ENCODE data around the gene TH. TPM values are rescaled to one million over a fixed set of nuclear protein-coding genes. Genes with fewer than 3 reads are reported as not detected.

Gene TH
- total and polyA plus RNA-seq, 2 experiments from 2014 or later, result 0.34 TPM; not detected in 1

DNA sequence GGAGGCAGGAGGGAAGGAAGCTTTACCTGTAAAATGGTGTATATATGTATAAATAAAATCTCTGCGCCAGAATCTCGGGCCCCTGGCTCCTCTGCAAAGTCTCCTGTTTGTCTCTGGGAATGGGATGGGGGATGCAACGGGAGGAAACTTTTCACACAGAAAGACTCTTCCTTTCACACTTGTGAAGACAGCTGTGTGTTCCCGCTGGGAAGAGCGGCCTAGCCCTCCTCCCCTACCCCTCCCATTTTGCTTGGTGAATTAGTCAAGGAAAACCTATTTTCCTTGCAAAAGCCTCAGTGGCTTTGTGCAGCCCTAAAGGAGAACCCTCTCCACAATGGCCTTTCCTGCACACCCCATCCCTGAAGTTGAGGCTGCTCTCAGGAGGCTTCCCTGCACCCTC, 23.0 kb downstream of the TH start:
- H3K36me3 Mint-ChIP-seq (ENCODE audit: low read depth), result no peaks in the 10 kb centered on the region
- H3K4me3 ChIP-seq, result no peak overlapping the region
- no peak overlapping the region for H3K4me3 Mint-ChIP-seq
- H3K4me1 ChIP-seq (ENCODE audit: insufficient read depth), result no peaks in the 10 kb centered on the region; the same call in 1 of the 2 replicates
- H3K4me2 ChIP-seq, result no peak overlapping the region
- no peaks in the 10 kb centered on the region for H3F3A ChIP-seq (replicated peaks; ENCODE audit: low read depth)
- no peaks in the 10 kb centered on the region for H3K36me3 ChIP-seq (ENCODE audit: insufficient read depth)
- ATAC-seq, result no peak
- H3K27ac ChIP-seq (ENCODE audit: low read depth), result no peak overlapping the region
- no peak overlapping the region for H3K27ac Mint-ChIP-seq
- H3K9me2 ChIP-seq (ENCODE audit: insufficient read depth), result no peaks in the 10 kb centered on the region
- no peaks in the 10 kb centered on the region for H4K20me1 ChIP-seq (replicated peaks; ENCODE audit: insufficient read depth)
- H2AFZ ChIP-seq, result no peak overlapping the region
- peaks cover 14% of the 10 kb centered on the region; the same call in 2 of the 3 replicates for H3K4me1 Mint-ChIP-seq
- no peaks in the 10 kb centered on the region for H3K9me3 Mint-ChIP-seq
- H3K27me3 Mint-ChIP-seq (ENCODE audit: insufficient read depth, low read depth, poor library complexity), result peaks cover 57% of the 10 kb centered on the region
- peaks cover 54% of the 10 kb centered on the region for H3K27me3 ChIP-seq (ENCODE audit: insufficient read depth)
- no peak for DNase-seq (ENCODE audit: low spot score)
- H3K79me2 ChIP-seq (replicated peaks; ENCODE audit: insufficient read depth), result no peaks in the 10 kb centered on the region
- no peak for TF ChIP-seq CREB1 (CRISPR knock-in tag; IDR thresholded peaks at IDR 0.05; ENCODE audit: low read depth)
- TF ChIP-seq EZH2phosphoT487 (IDR thresholded peaks at IDR 0.05; ENCODE audit: unreplicated experiment), result no peak
- TF ChIP-seq, protein P1, sequence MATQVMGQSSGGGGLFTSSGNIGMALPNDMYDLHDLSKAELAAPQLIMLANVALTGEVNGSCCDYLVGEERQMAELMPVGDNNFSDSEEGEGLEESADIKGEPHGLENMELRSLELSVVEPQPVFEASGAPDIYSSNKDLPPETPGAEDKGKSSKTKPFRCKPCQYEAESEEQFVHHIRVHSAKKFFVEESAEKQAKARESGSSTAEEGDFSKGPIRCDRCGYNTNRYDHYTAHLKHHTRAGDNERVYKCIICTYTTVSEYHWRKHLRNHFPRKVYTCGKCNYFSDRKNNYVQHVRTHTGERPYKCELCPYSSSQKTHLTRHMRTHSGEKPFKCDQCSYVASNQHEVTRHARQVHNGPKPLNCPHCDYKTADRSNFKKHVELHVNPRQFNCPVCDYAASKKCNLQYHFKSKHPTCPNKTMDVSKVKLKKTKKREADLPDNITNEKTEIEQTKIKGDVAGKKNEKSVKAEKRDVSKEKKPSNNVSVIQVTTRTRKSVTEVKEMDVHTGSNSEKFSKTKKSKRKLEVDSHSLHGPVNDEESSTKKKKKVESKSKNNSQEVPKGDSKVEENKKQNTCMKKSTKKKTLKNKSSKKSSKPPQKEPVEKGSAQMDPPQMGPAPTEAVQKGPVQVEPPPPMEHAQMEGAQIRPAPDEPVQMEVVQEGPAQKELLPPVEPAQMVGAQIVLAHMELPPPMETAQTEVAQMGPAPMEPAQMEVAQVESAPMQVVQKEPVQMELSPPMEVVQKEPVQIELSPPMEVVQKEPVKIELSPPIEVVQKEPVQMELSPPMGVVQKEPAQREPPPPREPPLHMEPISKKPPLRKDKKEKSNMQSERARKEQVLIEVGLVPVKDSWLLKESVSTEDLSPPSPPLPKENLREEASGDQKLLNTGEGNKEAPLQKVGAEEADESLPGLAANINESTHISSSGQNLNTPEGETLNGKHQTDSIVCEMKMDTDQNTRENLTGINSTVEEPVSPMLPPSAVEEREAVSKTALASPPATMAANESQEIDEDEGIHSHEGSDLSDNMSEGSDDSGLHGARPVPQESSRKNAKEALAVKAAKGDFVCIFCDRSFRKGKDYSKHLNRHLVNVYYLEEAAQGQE (IDR thresholded peaks at IDR 0.05; ENCODE audit: unreplicated experiment), result no peak
- TF ChIP-seq ZNF114 (CRISPR knock-in tag; IDR thresholded peaks at IDR 0.05), result no peak
- no peak for TF ChIP-seq STAT1 (IDR thresholded peaks at IDR 0.05; ENCODE audit: unreplicated experiment)
- TF ChIP-seq, protein P2, sequence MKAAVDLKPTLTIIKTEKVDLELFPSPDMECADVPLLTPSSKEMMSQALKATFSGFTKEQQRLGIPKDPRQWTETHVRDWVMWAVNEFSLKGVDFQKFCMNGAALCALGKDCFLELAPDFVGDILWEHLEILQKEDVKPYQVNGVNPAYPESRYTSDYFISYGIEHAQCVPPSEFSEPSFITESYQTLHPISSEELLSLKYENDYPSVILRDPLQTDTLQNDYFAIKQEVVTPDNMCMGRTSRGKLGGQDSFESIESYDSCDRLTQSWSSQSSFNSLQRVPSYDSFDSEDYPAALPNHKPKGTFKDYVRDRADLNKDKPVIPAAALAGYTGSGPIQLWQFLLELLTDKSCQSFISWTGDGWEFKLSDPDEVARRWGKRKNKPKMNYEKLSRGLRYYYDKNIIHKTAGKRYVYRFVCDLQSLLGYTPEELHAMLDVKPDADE (IDR thresholded peaks at IDR 0.05), result no peak
- no peak for TF ChIP-seq ZNF331 (CRISPR knock-in tag; IDR thresholded peaks at IDR 0.05; ENCODE audit: low read depth)
- no peak for TF ChIP-seq EZH2 (IDR thresholded peaks at IDR 0.05; ENCODE audit: low read depth, unreplicated experiment)
- TF ChIP-seq POLR2AphosphoS5 (IDR thresholded peaks at IDR 0.05; ENCODE audit: low read depth), result no peak
- TF ChIP-seq, protein P3, sequence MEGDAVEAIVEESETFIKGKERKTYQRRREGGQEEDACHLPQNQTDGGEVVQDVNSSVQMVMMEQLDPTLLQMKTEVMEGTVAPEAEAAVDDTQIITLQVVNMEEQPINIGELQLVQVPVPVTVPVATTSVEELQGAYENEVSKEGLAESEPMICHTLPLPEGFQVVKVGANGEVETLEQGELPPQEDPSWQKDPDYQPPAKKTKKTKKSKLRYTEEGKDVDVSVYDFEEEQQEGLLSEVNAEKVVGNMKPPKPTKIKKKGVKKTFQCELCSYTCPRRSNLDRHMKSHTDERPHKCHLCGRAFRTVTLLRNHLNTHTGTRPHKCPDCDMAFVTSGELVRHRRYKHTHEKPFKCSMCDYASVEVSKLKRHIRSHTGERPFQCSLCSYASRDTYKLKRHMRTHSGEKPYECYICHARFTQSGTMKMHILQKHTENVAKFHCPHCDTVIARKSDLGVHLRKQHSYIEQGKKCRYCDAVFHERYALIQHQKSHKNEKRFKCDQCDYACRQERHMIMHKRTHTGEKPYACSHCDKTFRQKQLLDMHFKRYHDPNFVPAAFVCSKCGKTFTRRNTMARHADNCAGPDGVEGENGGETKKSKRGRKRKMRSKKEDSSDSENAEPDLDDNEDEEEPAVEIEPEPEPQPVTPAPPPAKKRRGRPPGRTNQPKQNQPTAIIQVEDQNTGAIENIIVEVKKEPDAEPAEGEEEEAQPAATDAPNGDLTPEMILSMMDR (conservative IDR thresholded peaks at IDR 0.05; ENCODE audit: low read depth in 2 of 2), result no peak

Data from GM23338 (cell line).